ES-I3 (cell line): Measurements from ENCODE around the gene B3GALT2.

Experiments used
- H3K36me3 ChIP-seq: 2 replicates; pipeline ENCODE4 v1.6.1; 2013; ENCODE audit warnings: mild to moderate bottlenecking, low read length, control low read depth, moderate library complexity; ENCODE audit not compliant: insufficient read depth
- H3K4me1 ChIP-seq: 2 replicates; pipeline ENCODE4 v1.6.1; 2013; ENCODE audit warnings: mild to moderate bottlenecking, control low read depth, low read length; ENCODE audit not compliant: insufficient read depth
- H3K9ac ChIP-seq: 2 replicates; pipeline ENCODE4 v1.6.1; 2013; ENCODE audit warnings: low read depth, mild to moderate bottlenecking, low read length, moderate library complexity
- H3K9me3 ChIP-seq: 2 replicates; pipeline ENCODE4 v1.6.1; 2013; ENCODE audit warnings: mild to moderate bottlenecking, low read length, moderate library complexity; ENCODE audit not compliant: control insufficient read depth, insufficient read depth

Gene B3GALT2

GRCh38 chr1:193144999-193145398 is 41.4 kb downstream of the B3GALT2 start:
- Histone ChIP-seq H3K36me3 (peaks cover 3% of the 10 kb centered on the region), H3K4me1 (no peaks in the 10 kb centered on the region; the same call in 1 of the 2 replicates), H3K9ac (no peak overlapping the region), H3K9me3 (no peaks in the 10 kb centered on the region)

- no peaks in the 10 kb centered on the region for H3K9me3 ChIP-seq
- peaks cover 3% of the 10 kb centered on the region for H3K36me3 ChIP-seq
- no peaks in the 10 kb centered on the region; the same call in 1 of the 2 replicates for H3K4me1 ChIP-seq
- no peak overlapping the region for H3K9ac ChIP-seq
Measured at GRCh38 chr1:193144361-193144938, 42.0 kb downstream of the B3GALT2 start.

DNA sequence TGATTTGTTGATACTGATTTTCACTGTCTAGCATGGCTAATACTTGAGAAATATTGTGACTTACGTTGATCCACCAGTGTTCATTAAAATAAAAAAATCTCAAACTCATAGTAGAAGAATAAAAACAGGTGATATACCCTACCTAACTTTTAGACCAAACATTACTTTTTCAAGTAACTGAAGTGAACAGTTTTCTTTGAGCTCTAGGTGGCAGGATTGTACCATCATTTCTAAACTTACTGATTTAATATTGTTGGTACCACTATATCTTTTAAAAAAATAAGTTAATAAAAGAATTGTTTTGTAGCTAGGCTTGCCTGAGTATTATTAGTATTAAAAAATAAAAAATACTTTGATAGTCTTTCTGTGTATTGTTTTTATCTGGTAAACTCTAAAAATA is 43.1 kb downstream of the B3GALT2 start:
- no peaks in the 10 kb centered on the region; the same call in 1 of the 2 replicates for H3K4me1 ChIP-seq
- peaks cover 3% of the 10 kb centered on the region for H3K36me3 ChIP-seq
- H3K9me3 ChIP-seq = no peaks in the 10 kb centered on the region
- no peak overlapping the region for H3K9ac ChIP-seq

DNA sequence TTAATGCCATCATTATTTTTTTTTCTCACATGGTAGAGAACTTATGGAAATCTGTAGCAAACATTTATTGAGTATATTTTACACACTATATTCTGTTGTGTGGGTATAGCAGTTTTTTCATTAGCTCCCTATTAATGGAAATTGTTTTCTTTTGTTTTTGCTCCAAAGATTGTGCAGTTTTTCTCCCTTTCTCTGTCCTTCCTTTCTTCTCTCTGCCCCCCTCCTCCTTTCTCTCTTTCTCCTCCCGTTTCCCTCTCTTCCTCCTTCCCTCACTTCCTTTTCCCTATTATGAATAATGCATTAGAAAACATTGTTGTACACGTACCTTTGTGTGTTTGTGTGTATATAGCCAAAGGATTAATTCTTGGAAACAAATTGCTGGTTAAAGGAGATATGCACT is 44.0 kb downstream of the B3GALT2 start:
- Histone ChIP-seq H3K9ac (no peak overlapping the region), H3K9me3 (no peaks in the 10 kb centered on the region), H3K36me3 (peaks cover 3% of the 10 kb centered on the region), H3K4me1 (no peaks in the 10 kb centered on the region; the same call in 1 of the 2 replicates)

DNA sequence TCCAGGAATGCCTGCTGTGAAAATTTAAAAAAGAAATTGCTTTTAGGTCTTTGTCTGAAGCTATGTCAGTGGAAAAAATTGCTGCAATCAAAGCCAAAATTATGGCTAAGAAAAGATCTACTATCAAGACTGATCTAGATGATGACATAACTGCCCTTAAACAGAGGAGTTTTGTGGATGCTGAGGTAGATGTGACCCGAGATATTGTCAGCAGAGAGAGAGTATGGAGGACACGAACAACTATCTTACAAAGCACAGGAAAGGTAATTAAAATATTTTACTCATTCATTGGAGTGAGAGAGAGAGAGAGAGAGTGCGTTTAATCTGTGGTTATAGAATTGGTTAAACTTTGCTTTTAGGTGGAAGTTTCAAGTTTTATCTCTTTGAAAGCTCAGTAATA is 44.6 kb downstream of the B3GALT2 start:
- H3K36me3 ChIP-seq = peaks cover 3% of the 10 kb centered on the region
- H3K9ac ChIP-seq = no peak overlapping the region
- H3K4me1 ChIP-seq = no peaks in the 10 kb centered on the region; the same call in 1 of the 2 replicates
- no peaks in the 10 kb centered on the region for H3K9me3 ChIP-seq

DNA sequence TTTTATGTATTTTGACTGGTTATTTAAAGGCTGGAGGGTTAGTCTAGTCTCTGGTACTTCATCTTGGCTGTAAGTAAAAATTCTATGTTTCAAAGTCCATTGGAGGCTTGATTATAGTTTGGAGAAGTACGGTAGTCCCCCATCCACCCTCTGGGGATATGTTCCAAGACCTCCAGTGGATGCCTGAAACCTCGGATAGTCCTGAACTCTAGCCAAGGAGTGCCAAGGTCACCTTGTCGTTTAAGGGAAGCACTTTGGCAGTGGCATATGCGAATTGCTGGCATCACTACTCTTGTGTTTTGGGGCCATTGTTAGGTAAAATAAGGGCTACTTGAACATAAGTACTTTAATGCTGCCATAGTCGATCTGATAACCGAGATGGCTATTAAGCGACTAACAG is 46.2 kb downstream of the B3GALT2 start:
- peaks cover 3% of the 10 kb centered on the region for H3K36me3 ChIP-seq
- no peak overlapping the region for H3K9ac ChIP-seq
- no peaks in the 10 kb centered on the region for H3K9me3 ChIP-seq
- H3K4me1 ChIP-seq = no peaks in the 10 kb centered on the region; the same call in 1 of the 2 replicates

DNA sequence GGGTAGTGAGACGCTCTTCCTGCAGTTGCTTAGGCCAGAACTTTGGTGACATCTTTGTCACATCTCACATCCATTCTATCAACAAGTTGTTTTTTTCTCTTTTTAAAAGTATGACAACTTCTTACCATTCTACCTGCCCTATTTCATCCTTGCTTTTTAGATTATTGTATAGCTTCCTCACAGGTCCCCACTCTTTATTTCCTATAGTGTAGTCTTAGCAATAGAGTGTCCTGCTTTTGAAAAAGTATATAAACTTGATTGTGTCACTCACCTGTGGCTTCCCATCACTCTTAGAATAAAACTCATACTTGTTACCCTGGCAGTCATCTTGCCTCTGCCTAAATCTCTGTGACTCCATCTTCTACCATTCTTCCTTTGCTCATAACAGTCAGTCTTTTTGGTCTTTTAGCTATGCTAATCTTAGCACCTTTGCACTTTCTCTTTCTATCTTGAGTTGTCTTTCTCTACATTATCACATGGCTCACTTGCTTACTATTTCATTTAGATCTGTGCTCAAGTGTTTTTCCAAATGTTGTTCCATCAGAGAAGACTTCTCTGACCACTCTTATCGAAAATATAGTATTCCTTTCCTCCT is 55.0 kb downstream of the B3GALT2 start:
- Histone ChIP-seq H3K9me3 (no peaks in the 10 kb centered on the region), H3K4me1 (no peaks in the 10 kb centered on the region), H3K9ac (no peak overlapping the region), H3K36me3 (peaks cover 9% of the 10 kb centered on the region; the same call in 1 of the 2 replicates)
